Right lobe of liver (tissue), 4 donors: ENCODE measurements around the gene CRYBG3.

Experiments
- CTCF ChIP-seq, 4 donors: fragments of 200-600 bp in 3 of 4; fragments of 450-650 bp in 1 of 4; IDR thresholded peaks; one replicate each; pipeline versions ENCODE4 v1.5.1 to v1.8.0; 2016 to 2022; ENCODE audit warnings: antibody characterized with exemption in 4 of 4, mild to moderate bottlenecking in 2 of 4
- POLR2A ChIP-seq: fragments of 450-650 bp; IDR thresholded peaks from one replicate; pipeline ENCODE4 v1.6.1; 2017; ENCODE audit warnings: antibody characterized with exemption, mild to moderate bottlenecking
- donor health status: DM: no; HTN: no; CAD: no.
- donor health status: DM: no; HTN: no; CAD: no.
- donor health status: DM: no; HTN: yes; CAD: no.

- TF ChIP-seq CTCF (IDR thresholded peaks at IDR 0.05) = no peak
- no peak for TF ChIP-seq POLR2A
These were observed 165.5 kb downstream of the CRYBG3 start for GRCh38 chr3:97987306-97987705.
